Measurements from ENCODE around the gene L3MBTL2. TPM values are rescaled to one million over a fixed set of nuclear protein-coding genes. Genes with fewer than 3 reads are reported as not detected.
A peak's percentile ranks its signal among the peaks of the same experiment; 100 is the strongest.

Gene L3MBTL2
- total RNA-seq, 2 experiments from 2014 or later: 40.1 to 42.2 TPM

DNA sequence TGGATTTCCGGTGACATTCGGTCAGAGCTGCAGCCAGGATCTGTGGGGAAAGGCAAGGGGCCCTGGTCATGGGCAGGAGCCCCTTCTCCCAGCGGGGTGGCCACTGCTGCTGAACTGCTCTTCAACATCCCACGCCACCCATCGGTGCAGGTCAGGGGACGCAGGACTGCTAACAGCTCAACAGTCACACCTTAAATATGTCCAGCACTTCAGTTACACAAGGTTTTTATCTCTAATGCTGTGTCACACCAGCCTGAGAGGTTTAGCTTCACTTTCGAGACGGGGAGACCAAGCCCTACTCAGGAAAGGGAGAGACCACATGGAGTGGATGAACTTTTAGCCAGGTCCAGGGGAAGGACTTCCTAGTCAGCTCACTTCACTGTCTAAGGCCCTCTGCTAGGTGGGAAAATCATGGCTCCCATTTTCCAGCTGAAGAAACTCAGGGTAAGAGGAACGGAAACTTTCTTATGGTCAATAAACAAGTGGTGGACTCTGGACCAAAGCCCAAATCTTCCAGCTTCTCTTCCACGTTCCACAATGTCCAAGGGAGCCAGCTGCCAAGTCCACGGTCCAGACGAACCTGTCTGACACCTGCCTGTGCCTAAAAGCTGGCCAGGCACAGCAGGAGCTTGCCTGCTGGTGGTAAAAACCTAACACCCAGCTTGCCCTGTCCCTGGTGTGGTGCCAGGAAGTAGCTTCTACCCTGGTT, 56.6 kb downstream of the L3MBTL2 start:
- no peak for ATAC-seq

DNA sequence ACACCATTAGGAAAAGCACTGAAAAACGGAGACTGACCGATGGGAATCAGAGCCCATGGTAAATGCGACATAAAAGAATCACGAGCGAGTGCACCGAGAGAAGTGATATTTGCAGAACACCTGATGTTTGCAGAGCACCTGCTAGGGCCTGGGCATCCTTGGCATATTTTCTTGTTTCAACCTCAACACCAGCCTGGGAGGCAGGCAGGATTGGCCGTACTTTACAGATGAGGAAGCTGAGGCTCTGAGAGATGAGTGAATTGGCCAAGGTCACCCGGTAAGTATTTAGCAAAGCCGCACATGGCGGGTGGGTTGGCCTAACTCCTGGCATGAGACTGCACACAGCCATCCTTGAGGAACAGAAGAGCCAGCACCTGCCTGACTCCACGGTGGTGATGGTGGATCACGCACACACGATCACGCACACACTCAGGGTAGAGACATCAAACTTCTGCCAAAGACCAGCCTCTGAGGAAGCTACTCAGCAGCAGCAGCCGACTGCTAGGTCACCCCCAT, 57.2 kb downstream of the L3MBTL2 start:
- H3K4me1 Mint-ChIP-seq (ENCODE audit: low read depth): no peaks in the 10 kb centered on the region
- H3K9me3 Mint-ChIP-seq (ENCODE audit: insufficient read depth): no peaks in the 10 kb centered on the region
- H3K27me3 Mint-ChIP-seq (ENCODE audit: low read depth): no peaks in the 10 kb centered on the region
- ATAC-seq (no peak), DNase-seq (no peak)
- no peak overlapping the region for H3K27ac Mint-ChIP-seq
- ChIA-PET POLR2A (interaction anchor here (0.9 kb wide), 1 partner anchor 10 kb away, joined by 3 read pairs; no protein-coding TSS in a partner anchor), CTCF (interaction anchor here (0.9 to 1.2 kb wide), 2 partner anchors 24 to 340 kb away, joined by 3 read pairs; no protein-coding TSS in a partner anchor)
- H3K4me3 Mint-ChIP-seq: no peak overlapping the region
- peaks cover 64% of the 10 kb centered on the region for H3K36me3 Mint-ChIP-seq (ENCODE audit: low read depth)

More for the DNA sequence above, 56.6 kb downstream of the L3MBTL2 start:
- ChIA-PET POLR2A (interaction anchor here (0.9 kb wide), 1 partner anchor 11 kb away, joined by 3 read pairs; no protein-coding TSS in a partner anchor), CTCF (interaction anchor here (0.9 to 1.2 kb wide), 2 partner anchors 24 to 340 kb away, joined by 3 read pairs; no protein-coding TSS in a partner anchor)
- Mint-ChIP-seq H3K4me3 (no peak overlapping the region), H3K27me3 (ENCODE audit: low read depth) (no peaks in the 10 kb centered on the region), H3K27ac (no peak overlapping the region), H3K36me3 (ENCODE audit: low read depth) (peaks cover 70% of the 10 kb centered on the region), H3K9me3 (ENCODE audit: insufficient read depth) (no peaks in the 10 kb centered on the region), H3K4me1 (ENCODE audit: low read depth) (no peaks in the 10 kb centered on the region)
- no peak for DNase-seq

DNA sequence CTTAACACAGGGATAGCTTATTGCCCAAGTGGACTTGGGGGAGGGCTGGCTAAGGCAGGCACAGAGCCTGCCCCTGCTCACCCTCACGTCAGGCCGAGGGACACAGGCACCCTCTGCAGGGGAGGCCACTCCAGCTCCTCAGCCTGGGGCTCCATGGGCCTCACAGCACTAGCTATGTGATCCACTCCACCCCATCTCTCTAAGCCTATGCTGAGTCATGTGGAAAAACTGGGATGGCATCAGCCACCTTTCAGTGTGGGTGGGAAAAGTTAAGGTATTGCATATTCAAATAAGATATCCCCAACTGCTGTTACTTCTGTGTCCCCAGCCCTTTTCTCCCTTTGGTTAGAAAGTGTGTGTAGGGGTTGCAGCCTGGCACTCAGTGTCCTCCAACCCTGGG, 58.6 kb downstream of the L3MBTL2 start:
- H3K36me3 Mint-ChIP-seq (ENCODE audit: low read depth): peaks cover 56% of the 10 kb centered on the region
- ChIA-PET POLR2A (interaction anchor here (0.7 kb wide), 1 partner anchor 21 kb away, joined by 4 read pairs; no protein-coding TSS in a partner anchor), CTCF (interaction anchor here (0.6 kb wide), 1 partner anchor 111 kb away, joined by 3 read pairs; no protein-coding TSS in a partner anchor)
- ATAC-seq (no peak), DNase-seq (no peak)
- H3K4me1 Mint-ChIP-seq (ENCODE audit: low read depth): no peaks in the 10 kb centered on the region
- no peaks in the 10 kb centered on the region for H3K27me3 Mint-ChIP-seq (ENCODE audit: low read depth)
- H3K4me3 Mint-ChIP-seq: no peak overlapping the region
- no peaks in the 10 kb centered on the region for H3K9me3 Mint-ChIP-seq (ENCODE audit: insufficient read depth)
- H3K27ac Mint-ChIP-seq: no peak overlapping the region

DNA sequence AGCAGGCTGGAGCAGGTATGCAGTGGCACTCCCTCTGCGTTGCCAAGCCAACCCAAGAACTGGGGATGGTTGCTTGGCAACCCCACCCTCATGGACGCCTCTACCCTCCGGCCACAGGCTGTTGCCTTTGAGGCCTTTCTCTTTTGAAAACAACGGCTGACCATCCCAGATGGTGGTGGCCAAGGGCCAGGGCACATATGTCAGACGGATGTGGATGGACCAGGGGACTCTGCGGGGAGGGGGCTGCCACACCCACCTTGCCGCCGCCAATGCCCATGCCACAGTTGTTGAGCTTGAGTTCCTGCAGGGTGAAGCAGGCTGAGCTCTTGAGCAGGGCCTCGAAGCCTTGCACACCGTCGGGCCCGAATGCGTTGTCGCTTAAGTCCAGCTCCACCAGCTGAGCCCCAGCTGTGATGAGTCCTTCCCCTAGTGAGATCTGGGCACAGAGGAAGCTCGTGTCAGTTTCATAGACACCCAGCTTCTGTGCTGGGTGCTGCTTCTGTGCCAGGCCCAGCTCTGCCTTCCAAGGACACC, 59.4 kb downstream of the L3MBTL2 start:
- ChIA-PET CTCF (interaction anchor here (0.6 kb wide), 1 partner anchor 112 kb away, joined by 3 read pairs; no protein-coding TSS in a partner anchor), POLR2A (no interaction called here)
- H3K9me3 Mint-ChIP-seq (ENCODE audit: insufficient read depth): no peaks in the 10 kb centered on the region
- H3K27ac Mint-ChIP-seq: no peak overlapping the region
- ATAC-seq: no peak
- H3K27me3 Mint-ChIP-seq (ENCODE audit: low read depth): no peaks in the 10 kb centered on the region
- H3K36me3 Mint-ChIP-seq (ENCODE audit: low read depth): peaks cover 56% of the 10 kb centered on the region
- H3K4me3 Mint-ChIP-seq: no peak overlapping the region
- DNase-seq: no peak
- H3K4me1 Mint-ChIP-seq (ENCODE audit: low read depth): no peaks in the 10 kb centered on the region

DNA sequence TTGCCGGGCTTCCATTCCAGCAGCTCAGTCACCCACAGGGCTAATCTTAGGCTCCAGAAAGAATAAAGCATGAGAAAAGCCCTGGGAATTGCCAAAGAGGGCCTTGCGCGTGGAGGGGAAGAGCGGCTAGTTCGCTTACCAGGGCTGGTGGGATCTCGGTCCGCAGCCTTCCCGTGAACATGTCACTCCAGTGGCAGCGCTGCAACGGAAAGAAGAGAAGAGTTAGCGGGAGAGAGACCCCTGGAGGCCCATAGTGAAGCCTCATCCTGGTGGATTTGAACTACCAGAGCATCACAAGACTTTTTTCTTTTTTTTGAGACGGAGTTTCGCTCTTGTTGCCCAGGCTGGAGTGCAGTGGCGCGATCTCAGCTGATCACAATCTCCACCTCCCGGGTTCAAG, 62.8 kb downstream of the L3MBTL2 start:
- H3K27me3 Mint-ChIP-seq (ENCODE audit: low read depth): no peaks in the 10 kb centered on the region
- POLR2A ChIA-PET: interaction anchor here (0.6 kb wide), 1 partner anchor 180 kb away, joined by 3 read pairs; no protein-coding TSS in a partner anchor

DNA sequence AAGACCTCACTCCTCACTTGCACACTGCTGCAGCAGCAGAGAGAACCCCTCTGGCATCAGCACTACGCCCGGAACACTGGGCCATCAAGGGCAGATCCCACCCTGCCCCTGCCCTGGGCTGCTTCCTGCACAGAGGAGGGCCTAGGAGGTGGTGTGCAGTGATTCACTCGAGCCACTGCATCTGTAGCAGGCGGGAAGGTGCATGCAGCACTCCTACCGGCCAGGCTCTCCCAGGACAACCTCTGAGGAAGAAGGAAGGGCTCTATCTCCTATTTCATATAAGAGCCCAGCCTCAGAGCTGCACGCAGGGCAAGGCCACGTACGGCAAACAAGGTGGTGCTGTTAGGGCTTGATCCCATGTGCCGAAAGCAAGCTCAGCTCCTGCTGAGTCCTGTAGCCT, 66.7 kb downstream of the L3MBTL2 start:
- POLR2A ChIA-PET: interaction anchor here (1.3 kb wide), 1 partner anchor 10 kb away, joined by 3 read pairs; no protein-coding TSS in a partner anchor

More for the DNA sequence above, 62.8 kb downstream of the L3MBTL2 start:
- CTCF ChIA-PET: no interaction called here
- Mint-ChIP-seq H3K9me3 (ENCODE audit: insufficient read depth) (no peaks in the 10 kb centered on the region), H3K36me3 (ENCODE audit: low read depth) (peaks cover 49% of the 10 kb centered on the region), H3K27ac (no peak overlapping the region), H3K4me3 (no peak overlapping the region), H3K4me1 (ENCODE audit: low read depth) (no peaks in the 10 kb centered on the region)
- ATAC-seq (no peak), DNase-seq (no peak)

DNA sequence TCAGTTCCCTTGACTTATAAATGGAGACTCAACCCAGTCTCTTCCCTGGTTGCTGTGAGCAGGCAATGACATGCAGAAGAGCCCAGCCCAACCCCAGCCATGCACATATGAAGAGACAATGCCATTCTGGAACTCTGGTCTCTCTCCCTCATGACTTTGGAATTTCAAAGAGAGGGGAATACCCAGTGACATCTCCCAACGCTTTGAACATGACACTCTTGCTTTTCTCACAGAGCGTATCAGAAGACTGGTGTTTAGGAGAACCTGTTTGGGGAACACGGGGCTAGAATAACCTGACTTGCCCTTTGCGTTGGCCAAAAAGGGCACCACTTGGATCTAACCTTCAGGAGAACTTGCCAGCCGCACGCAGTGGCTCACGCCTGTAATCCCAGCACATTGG, 68.0 kb downstream of the L3MBTL2 start:
- ChIA-PET POLR2A (interaction anchor here (1.3 kb wide), 1 partner anchor 11 kb away, joined by 3 read pairs; no protein-coding TSS in a partner anchor), CTCF (no interaction called here)
- no peak for DNase-seq
- Mint-ChIP-seq H3K27me3 (ENCODE audit: low read depth) (no peaks in the 10 kb centered on the region), H3K9me3 (ENCODE audit: insufficient read depth) (no peaks in the 10 kb centered on the region), H3K4me1 (ENCODE audit: low read depth) (no peaks in the 10 kb centered on the region), H3K36me3 (ENCODE audit: low read depth) (peaks cover 60% of the 10 kb centered on the region), H3K27ac (no peak overlapping the region), H3K4me3 (no peak overlapping the region)
- ATAC-seq: no peak

More for the DNA sequence above, 66.7 kb downstream of the L3MBTL2 start:
- DNase-seq (no peak), ATAC-seq (no peak)
- Mint-ChIP-seq H3K4me3 (no peak overlapping the region), H3K9me3 (ENCODE audit: insufficient read depth) (no peaks in the 10 kb centered on the region), H3K27ac (no peak overlapping the region), H3K36me3 (ENCODE audit: low read depth) (peaks cover 52% of the 10 kb centered on the region), H3K4me1 (ENCODE audit: low read depth) (no peaks in the 10 kb centered on the region), H3K27me3 (ENCODE audit: low read depth) (no peaks in the 10 kb centered on the region)
- CTCF ChIA-PET: no interaction called here

DNA sequence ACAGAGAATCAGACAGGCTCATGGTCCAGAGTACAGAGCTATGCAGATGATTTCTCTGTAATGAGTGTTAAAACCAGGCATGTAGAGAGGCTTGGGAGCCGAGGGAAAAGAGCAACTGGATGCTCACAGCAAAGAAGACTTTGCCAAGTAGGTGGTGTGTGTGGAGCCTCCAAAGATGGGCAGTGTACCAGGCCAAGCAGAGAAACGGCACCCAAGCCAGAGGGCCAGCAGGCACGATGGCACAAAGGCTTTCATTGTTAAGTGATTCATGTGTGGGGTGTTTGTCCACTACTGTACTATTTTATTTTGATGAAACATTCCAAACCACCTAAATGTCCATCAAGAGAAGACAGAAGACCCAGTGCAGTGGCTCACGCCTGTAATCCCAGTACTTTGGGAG, 69.7 kb downstream of the L3MBTL2 start:
- DNase-seq (no peak), ATAC-seq (no peak)
- POLR2A ChIA-PET: interaction anchor here (2.0 kb wide), 1 partner anchor 12 kb away, joined by 6 read pairs; the partner anchor contains the start of gene RANGAP1
- Mint-ChIP-seq H3K36me3 (ENCODE audit: low read depth) (peaks cover 62% of the 10 kb centered on the region), H3K4me3 (no peak overlapping the region), H3K9me3 (ENCODE audit: insufficient read depth) (no peaks in the 10 kb centered on the region), H3K27ac (peak overlapping the region; percentile 7), H3K27me3 (ENCODE audit: low read depth) (no peaks in the 10 kb centered on the region), H3K4me1 (ENCODE audit: low read depth) (no peaks in the 10 kb centered on the region)
- CTCF ChIA-PET: interaction anchor here (0.7 kb wide), 1 partner anchor 352 kb away, joined by 3 read pairs; no protein-coding TSS in a partner anchor

DNA sequence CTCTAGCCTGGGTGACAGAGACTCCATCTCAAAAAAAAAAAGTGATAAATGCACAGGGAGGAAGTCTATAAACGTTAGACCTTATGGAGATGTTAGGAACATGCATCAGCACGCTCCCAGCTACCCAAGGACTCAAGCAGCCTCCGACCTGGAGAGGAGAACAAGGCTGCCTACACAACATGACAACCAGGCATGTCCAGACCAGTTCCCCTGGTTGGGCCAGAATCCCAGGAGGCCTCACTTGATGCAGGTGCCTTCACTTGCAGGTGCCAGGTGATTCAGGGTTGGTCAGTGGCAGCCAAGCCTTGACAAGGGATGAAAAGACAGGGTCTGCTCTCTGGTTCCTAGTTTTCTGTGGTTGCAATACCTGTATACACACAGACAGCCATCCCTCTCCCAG, 75.0 kb downstream of the L3MBTL2 start:
- no peak for ATAC-seq
- Mint-ChIP-seq H3K4me1 (ENCODE audit: low read depth) (peaks cover 22% of the 10 kb centered on the region), H3K4me3 (no peak overlapping the region), H3K27me3 (ENCODE audit: low read depth) (no peaks in the 10 kb centered on the region), H3K9me3 (ENCODE audit: insufficient read depth) (no peaks in the 10 kb centered on the region), H3K27ac (no peak overlapping the region), H3K36me3 (ENCODE audit: low read depth) (peaks cover 57% of the 10 kb centered on the region)
- ChIA-PET CTCF (interaction anchor here (1.6 kb wide), 2 partner anchors 21 to 43 kb away, joined by 3 to 5 read pairs; partner anchors contain the start of gene ZC3H7B), POLR2A (no interaction called here)
- no peak for DNase-seq

DNA sequence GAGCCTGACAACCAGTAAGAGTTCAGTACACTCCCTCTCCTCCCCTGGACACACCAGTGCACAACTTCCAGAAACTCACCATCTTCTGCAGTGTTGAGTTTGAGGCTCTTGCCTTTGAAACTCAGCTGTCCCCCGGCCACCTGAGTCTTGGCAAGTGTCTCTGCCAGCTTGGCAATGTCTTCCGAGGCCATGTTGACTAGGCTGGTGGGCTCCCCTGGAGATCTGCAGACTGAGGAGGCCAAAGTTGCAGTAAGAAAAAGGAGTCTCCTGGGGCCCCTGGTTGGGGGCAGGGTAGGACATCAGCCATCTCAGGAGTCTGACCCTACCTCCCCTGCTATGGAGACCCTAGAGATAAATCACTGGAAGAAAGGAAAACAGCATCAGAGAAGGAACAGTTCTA, 75.7 kb downstream of the L3MBTL2 start:
- ATAC-seq (no peak), DNase-seq (no peak)
- ChIA-PET CTCF (interaction anchor here (1.6 kb wide), 1 partner anchor 43 kb away, joined by 5 read pairs; no protein-coding TSS in a partner anchor), POLR2A (no interaction called here)
- Mint-ChIP-seq H3K36me3 (ENCODE audit: low read depth) (peaks cover 57% of the 10 kb centered on the region), H3K9me3 (ENCODE audit: insufficient read depth) (no peaks in the 10 kb centered on the region), H3K27me3 (ENCODE audit: low read depth) (no peaks in the 10 kb centered on the region), H3K4me3 (no peak overlapping the region), H3K4me1 (ENCODE audit: low read depth) (peaks cover 25% of the 10 kb centered on the region), H3K27ac (peak overlapping the region; percentile 43)
